GM21529 (cell line): Measurements from ENCODE around the gene CTCFL.

ENCODE experiments used
- ATAC-seq: cut with Tn5 transposase; IDR thresholded peaks from one replicate; pipeline ENCODE4 v1.9.1; 2021; ENCODE audit not compliant: unreplicated experiment

Gene CTCFL

DNA sequence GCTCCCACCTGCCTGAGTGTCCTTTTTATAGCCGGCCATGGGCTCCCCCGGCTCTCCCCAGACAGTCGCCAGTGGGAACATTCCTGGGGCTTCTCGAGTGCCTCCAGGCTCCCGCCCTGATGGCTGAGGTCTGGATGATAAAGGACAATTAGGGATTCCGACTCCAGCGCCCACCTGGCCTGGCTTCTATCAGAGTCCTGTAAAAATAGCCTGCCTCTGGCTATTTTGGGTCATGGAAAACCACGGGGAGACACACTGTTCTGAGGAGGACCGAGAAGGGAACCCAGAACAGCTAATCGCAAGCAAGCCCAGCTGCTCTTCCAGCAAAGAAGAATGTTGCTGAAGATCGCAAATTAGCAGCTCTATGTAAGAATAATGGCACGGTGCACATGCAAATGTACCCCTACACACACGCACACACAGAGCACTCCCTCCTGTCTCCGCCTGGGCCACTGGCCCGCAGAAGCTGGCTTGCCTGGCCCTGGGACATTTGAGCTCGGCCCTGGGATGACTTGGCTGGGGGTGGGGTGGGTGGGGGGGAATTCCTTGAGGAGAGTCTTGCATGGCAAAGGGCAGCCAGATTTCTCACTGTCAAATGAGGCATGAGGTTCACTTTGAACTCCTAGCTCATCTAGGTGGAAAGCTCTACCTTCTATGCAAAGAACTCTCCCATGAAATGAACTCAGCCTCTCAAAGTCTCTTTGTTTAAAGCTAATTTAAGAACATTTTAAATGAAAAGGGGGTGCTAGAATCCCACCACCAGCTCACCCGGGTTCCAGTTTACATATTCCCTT lies 55.3 kb downstream of the CTCFL start:
- no peak for ATAC-seq

GRCh38 chr20:57468523-57469417 lies 56.2 kb downstream of the CTCFL start:
- ATAC-seq, result no peak

- no peak for ATAC-seq
Measured at GRCh38 chr20:57467742-57468141, 57.2 kb downstream of the CTCFL start.

DNA sequence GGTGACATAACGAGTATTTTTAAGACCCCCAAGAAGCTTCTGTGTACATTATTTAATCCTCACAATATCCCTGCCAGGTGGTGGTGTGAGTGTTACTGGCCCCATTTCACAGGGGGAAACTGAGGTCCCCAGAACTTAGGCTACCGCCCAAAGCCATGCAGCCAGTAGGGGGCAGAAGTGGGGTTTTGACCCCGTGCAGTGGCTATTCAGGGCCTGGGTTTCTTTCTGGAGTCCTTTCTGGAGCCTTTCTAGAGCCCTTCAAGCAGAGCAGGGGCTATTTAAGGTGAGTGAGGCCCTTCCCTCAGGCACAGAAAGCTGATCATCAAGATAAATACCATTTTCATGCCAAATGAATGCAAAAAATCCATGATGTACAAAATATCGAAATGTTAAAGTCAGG lies 59.0 kb downstream of the CTCFL start:
- no peak for ATAC-seq

- no peak for ATAC-seq
Measured at GRCh38 chr20:57465486-57465885, 59.5 kb downstream of the CTCFL start.

DNA sequence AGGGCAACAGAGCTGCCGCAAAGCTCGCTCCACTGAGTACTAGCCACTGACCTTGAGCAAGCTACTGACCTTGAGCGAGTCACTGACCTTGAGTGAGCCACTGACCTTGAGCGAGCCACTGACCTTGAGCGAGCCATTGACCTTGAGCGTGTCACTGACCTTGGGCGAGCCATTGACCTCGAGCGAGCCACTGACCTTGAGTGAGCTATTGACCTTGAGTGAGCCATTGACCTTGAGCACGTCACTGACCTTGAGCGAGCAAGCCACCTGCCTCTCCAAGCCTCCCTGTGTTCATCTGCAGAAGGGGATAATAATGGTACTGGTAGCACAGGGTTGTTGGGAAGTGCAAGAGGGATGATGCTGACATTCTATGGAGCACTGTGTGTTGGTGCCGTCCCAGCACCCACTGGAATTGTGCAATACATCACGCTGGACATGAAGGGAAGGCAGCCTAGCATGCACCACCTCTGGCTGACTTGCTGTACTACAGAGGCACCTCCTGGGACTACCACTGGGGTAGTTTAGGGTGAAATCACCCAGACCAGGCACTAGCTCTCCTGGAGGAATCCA lies 60.2 kb downstream of the CTCFL start:
- ATAC-seq, result no peak

GRCh38 chr20:57462781-57463180 lies 62.2 kb downstream of the CTCFL start:
- no peak for ATAC-seq

GRCh38 chr20:57461726-57462125 lies 63.2 kb downstream of the CTCFL start:
- no peak for ATAC-seq

DNA sequence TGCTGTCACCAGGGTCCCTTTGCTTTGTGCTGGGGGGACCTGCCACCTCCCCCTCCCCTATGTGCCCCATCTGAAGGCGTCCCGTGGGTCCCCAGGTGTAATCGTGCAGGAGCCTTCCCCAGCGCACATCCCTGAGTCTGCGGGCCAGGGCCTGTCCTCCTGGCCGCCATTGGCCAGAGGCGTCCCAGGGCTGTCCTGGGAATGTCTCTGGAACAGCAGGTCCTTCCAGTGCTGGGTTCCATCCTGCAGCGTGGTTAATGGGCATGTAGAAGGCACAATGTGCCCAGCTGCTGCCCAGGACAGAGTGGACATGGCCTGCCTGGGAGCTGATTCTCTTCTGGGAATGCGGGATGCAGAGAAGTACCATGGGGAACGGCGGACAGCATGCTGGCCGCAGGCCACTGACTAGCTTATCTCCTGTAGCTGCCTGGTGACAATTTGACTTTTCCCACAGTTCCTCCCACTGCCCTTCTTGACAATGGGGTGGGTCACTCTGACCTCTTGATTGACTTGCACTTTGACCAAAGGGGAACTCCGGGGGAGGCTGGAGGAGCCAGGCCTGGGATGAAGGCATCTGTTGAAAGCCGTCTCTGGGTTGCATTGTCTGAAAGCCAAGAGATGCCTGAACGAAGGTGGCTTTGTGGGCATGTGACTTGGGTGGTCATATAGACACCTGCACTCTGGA lies 64.0 kb downstream of the CTCFL start:
- no peak for ATAC-seq

DNA sequence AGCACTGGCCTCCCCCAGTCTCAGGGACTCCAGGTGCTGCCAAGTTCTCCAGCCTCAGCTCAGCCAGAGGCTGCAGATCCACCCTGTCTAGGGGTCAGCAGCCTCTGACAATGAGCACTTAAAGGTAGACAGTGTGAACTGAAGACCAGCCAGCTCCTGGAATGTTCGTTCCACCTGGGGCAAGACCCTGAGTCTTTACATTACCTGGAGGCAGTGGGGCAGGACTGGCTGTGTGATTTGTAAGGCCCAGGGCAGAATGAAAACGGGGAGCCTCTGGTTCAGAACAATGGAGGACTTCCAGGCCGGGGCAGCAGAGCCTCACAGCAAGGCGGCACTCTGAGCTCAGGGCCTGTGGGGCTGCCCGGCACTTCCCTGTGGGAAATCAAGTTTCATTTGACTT lies 65.0 kb downstream of the CTCFL start:
- ATAC-seq, result no peak

- no peak for ATAC-seq
Measured at GRCh38 chr20:57459278-57459677, 65.7 kb downstream of the CTCFL start.

DNA sequence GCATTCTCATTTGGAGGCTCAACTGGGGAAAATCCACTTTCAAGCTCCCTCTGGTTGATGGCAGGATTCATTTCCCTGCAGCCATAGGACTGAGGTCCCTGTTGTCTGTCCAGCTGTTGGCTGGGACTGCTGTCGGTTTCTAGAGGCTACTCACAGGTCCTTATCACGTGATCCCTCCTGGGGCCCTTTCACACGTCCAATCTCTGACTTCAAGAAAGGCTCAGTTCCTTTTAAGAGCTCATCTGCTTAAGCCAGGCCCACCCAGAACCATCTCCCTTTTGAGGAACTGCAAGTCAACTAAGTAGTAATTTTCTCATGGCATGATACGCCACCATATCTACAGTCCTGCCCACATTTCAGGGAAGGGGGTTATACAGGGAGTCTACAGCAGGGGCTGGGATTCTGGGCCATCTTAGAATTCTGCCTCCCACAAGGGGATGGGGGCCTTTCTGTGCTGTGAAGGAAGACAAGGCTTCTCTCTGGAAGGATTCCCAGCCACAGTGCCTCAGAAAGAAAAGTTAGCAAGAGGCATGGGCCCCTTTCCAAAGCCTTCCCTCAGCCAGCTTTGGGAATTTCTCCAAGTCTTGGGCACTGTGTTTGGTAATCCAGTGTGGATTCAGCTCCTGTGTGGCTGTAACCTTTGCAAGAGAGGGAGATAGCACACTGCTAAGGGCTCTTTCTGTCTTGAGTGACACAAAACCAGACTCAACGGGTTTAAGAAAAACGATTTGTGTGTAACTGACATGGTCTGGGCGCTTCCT lies 66.4 kb downstream of the CTCFL start:
- ATAC-seq, result no peak

- no peak for ATAC-seq
Measured at GRCh38 chr20:57457243-57458095, 67.5 kb downstream of the CTCFL start.

GRCh38 chr20:57456116-57456515 lies 68.8 kb downstream of the CTCFL start:
- ATAC-seq, result no peak

GRCh38 chr20:57455386-57455785 lies 69.6 kb downstream of the CTCFL start:
- no peak for ATAC-seq

DNA sequence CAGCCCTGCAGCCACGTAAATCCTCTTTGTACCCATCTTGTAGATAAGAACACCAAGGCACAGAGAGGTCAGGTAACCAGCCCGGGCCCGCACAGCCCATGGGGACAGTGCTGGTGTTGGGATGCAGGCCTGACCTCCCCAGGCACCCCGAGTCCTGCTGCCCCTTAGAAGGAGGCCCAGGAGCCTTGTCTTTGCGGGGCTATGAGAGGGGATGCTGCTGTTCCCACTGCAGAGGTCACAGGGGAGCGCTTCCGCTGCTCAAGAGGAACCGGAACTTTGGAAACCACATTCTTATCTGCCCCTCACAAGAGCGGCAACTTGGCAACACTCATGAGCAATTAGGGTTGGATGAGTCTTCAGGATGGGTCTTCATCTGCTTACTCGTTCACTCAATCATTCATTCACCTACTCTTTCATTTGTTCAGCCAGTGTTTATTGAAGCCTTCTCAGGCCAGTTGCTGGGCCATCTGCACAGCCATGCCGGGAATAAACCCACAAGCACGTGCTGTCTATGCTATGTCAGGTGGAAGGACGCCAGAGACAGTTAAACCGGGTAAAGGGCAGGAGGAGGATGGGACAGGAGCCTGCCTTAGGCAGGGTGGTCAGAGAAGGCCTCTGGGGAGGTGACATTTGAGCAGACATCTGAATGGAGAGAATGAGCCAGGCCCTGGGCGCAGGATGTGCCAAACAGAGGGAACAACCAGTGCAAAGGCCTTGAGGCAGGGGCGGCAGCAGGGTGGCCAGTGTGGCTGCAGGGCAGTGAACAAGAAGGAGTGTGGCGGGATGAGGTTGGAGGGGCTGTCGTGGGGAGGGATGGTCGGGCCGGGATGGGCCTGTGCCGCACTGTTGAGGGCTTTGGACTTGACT lies 72.9 kb downstream of the CTCFL start:
- peak; percentile 44 for ATAC-seq

DNA sequence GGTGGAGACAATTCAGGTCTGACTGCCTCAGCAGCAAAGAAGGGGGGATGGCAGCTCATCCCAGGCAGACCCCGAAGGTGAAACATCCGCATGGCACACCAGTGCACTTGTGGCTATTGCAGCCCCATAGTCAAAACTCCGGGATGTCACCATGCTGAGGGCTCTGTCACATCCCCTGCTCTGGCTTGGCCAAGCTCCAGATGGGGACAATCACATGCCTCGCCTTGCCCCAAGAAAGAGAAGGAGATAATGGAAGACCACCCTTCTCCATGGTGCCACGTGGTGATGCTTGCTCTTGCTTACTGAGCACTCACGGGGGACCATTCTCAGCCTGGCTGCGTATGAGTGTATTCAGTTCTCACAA lies 73.5 kb downstream of the CTCFL start:
- no peak for ATAC-seq

GRCh38 chr20:57450931-57451330 lies 74.0 kb downstream of the CTCFL start:
- peak; percentile 26 for ATAC-seq

DNA sequence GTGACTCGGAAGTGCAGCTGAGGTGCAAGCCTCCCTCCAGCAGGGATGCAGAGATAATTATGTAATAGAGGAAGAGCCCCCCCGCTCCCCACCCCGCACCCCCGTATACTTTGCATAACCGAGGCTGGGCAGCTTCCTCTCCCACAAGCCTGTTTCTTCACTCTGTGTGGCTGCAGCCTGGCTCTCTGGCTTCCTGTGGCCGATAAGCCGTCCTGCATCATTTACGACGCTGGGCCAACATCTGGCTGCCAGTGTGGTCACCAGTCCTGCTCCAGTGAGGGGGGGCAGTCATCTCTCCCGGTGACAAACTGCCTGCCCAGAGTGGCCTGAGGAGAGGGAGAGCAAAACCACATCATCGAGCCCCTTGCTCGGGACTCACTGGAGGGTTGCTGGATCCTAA lies 74.5 kb downstream of the CTCFL start:
- ATAC-seq, result peak; percentile 86
